Natural killer cell (primary cell): ENCODE data around the gene OR6C76. TPM values are rescaled to one million over a fixed set of nuclear protein-coding genes. Genes with fewer than 3 reads are reported as not detected.
"Not testable (repeated sequence)": the region's sequence is repeated elsewhere in the genome, so short reads cannot be mapped to it uniquely, and the experiment has no call there.

Source experiments
- ATAC-seq, 3 donors: fragments of 150-1000 bp in 2 of 3; fragments of 200-7000 bp in 1 of 3; cut with Tn5 transposase; 1 replicate in 1 of 3; 2 replicates in 2 of 3; pipeline ENCODE4 v1.10.0; 2021; ENCODE audit warnings: mild to moderate bottlenecking in 2 of 3, moderate library complexity in 2 of 3
- DNase-seq, 2 donors: peaks; one replicate each; pipeline versions ENCODE4 v3.0.0 to v3.0.0-alpha.2; 2013 to 2021; ENCODE audit warnings: mixed read lengths in 1 of 2
- H3K27ac ChIP-seq: one replicate; pipeline ENCODE4 v1.5.1; 2013; ENCODE audit warnings: mild to moderate bottlenecking, low read length
- H3K27me3 ChIP-seq: one replicate; pipeline ENCODE4 v1.6.1; 2013; ENCODE audit warnings: low read length; ENCODE audit not compliant: control insufficient read depth, insufficient read depth
- H3K36me3 ChIP-seq: one replicate; pipeline ENCODE4 v1.6.1; 2013; ENCODE audit warnings: low read length; ENCODE audit not compliant: control insufficient read depth, insufficient read depth
- H3K4me1 ChIP-seq: one replicate; pipeline ENCODE4 v1.6.1; 2013; ENCODE audit warnings: low read length; ENCODE audit not compliant: control insufficient read depth, insufficient read depth
- H3K4me3 ChIP-seq: one replicate; pipeline ENCODE4 v1.5.1; 2013; ENCODE audit warnings: low read length
- H3K9me3 ChIP-seq: one replicate; pipeline ENCODE4 v1.6.1; 2013; ENCODE audit warnings: low read length; ENCODE audit not compliant: control insufficient read depth, insufficient read depth
- H3K27ac Mint-ChIP-seq, 2 donors: one replicate each; pipeline ENCODE4 v1.8.0; 2022; ENCODE audit warnings: mild to moderate bottlenecking in 2 of 2, mixed read lengths in 2 of 2, moderate library complexity in 1 of 2
- H3K27me3 Mint-ChIP-seq, 2 donors: one replicate each; pipeline ENCODE4 v1.8.0; 2022; ENCODE audit warnings: low read depth in 2 of 2, mixed read lengths in 2 of 2
- H3K36me3 Mint-ChIP-seq: one replicate; pipeline ENCODE4 v1.8.0; 2022; ENCODE audit warnings: mixed read lengths
- H3K4me1 Mint-ChIP-seq, 2 donors: one replicate each; pipeline ENCODE4 v1.8.0; 2022; ENCODE audit warnings: mixed read lengths in 2 of 2
- H3K4me3 Mint-ChIP-seq: one replicate; pipeline ENCODE4 v1.8.0; 2022; ENCODE audit warnings: mild to moderate bottlenecking, moderate library complexity, mixed read lengths
- H3K9me3 Mint-ChIP-seq, 2 donors: one replicate each; pipeline ENCODE4 v1.8.0; 2022; ENCODE audit warnings: mixed read lengths in 2 of 2
- CTCF ChIP-seq: fragments of 200-600 bp; IDR thresholded peaks from one replicate; pipeline ENCODE4 v1.8.0; 2022; ENCODE audit warnings: antibody characterized with exemption
- WGBS: methylation state at CpG from one replicate; pipeline ENCODE4 v1.1.7; 2013; ENCODE audit warnings: missing lambda C conversion rate; ENCODE audit not compliant: insufficient coverage; 5-methylcytosine and 5-hydroxymethylcytosine counted together
- intact Hi-C: fragments of 100-400 bp; cut with micrococcal nuclease; formaldehyde crosslinking; loops from one replicate; pipeline ENCODE4 v1.14.2; 2022
- total RNA-seq, 4 donors: library from RNA; stranded (reverse); fragments of 120-200 nt in 1 of 4; gene quantifications; one replicate each; pipeline versions ENCODE4 v1.2.3 to v1.2.4, GENCODE V29; 2013 to 2022

OR6C76 gene
- total RNA-seq, 3 donors from 2014 or later (not counting 1 experiment from before 2014, with no cell fraction given) = not detected

GRCh38 chr12:55400229-55400628 lies 25.8 kb upstream of the OR6C76 start, which contains the start of gene OR6C65:
Gene OR6C65, plus strand, starts transcription at chr12:55400529. Its CDS starts 0 bp downstream, at chr12:55400529.
- intact Hi-C loops = no loop called here
- H3K36me3 ChIP-seq = no peaks in the 10 kb centered on the region
- H3K4me1 ChIP-seq = no peaks in the 10 kb centered on the region
- H3K4me3 ChIP-seq = no peak within 1 kb of the TSS
- no peaks in the 10 kb centered on the region for H3K4me1 Mint-ChIP-seq
- no peaks in the 10 kb centered on the region for H3K9me3 Mint-ChIP-seq
- no peak for DNase-seq
- no peak within 1 kb of the TSS for H3K27ac ChIP-seq
- no peaks in the 10 kb centered on the region for H3K36me3 Mint-ChIP-seq
- H3K9me3 ChIP-seq = no peaks in the 10 kb centered on the region
- peaks cover 7% of the 10 kb centered on the region for H3K27me3 ChIP-seq
- H3K27ac Mint-ChIP-seq = no peak within 1 kb of the TSS
- peaks cover 8 to 46% of the 10 kb centered on the region in 2 donors for H3K27me3 Mint-ChIP-seq
- no peak within 1 kb of the TSS for H3K4me3 Mint-ChIP-seq
- ATAC-seq = no peak
- TF ChIP-seq CTCF = no peak
- WGBS = no CpG with 5 or more reads among the region's 1 CpG

- no peak for DNase-seq
- H3K27ac ChIP-seq = no peak overlapping the region
- no peak overlapping the region for H3K4me3 ChIP-seq
- Mint-ChIP-seq H3K36me3 (no peaks in the 10 kb centered on the region), H3K27ac (no peak overlapping the region), H3K27me3 (peaks cover 3 to 22% of the 10 kb centered on the region in 2 donors), H3K4me1 (no peaks in the 10 kb centered on the region), H3K9me3 (no peaks in the 10 kb centered on the region), H3K4me3 (no peak overlapping the region)
- no peaks in the 10 kb centered on the region for H3K9me3 ChIP-seq
- no CpG with 5 or more reads among the region's 1 CpG for WGBS
- no peaks in the 10 kb centered on the region for H3K4me1 ChIP-seq
- H3K36me3 ChIP-seq = no peaks in the 10 kb centered on the region
- peaks cover 3% of the 10 kb centered on the region for H3K27me3 ChIP-seq
- no peak for TF ChIP-seq CTCF
- intact Hi-C loops = no loop called here
- ATAC-seq = no peak
Measured at GRCh38 chr12:55407866-55408265, 18.2 kb upstream of the OR6C76 start.

GRCh38 chr12:55409133-55409532 lies 16.9 kb upstream of the OR6C76 start:
- H3K36me3 Mint-ChIP-seq, H3K9me3 ChIP-seq, H3K27ac Mint-ChIP-seq, H3K27me3 ChIP-seq, H3K27ac ChIP-seq, H3K4me3 Mint-ChIP-seq, intact Hi-C loops, H3K9me3 Mint-ChIP-seq, H3K4me1 Mint-ChIP-seq, H3K36me3 ChIP-seq, ATAC-seq, H3K4me1 ChIP-seq, DNase-seq, H3K4me3 ChIP-seq: not testable (repeated sequence)
- no CpG with 5 or more reads among the region's 1 CpG for WGBS
- H3K27me3 Mint-ChIP-seq = peaks cover 3 to 14% of the 10 kb centered on the region in 2 donors

- intact Hi-C loops, H3K4me3 Mint-ChIP-seq, ATAC-seq, H3K27ac Mint-ChIP-seq, H3K4me1 ChIP-seq, DNase-seq, H3K4me3 ChIP-seq, H3K27ac ChIP-seq, H3K9me3 Mint-ChIP-seq, H3K36me3 ChIP-seq, H3K27me3 ChIP-seq, H3K36me3 Mint-ChIP-seq, H3K9me3 ChIP-seq, H3K4me1 Mint-ChIP-seq: not testable (repeated sequence)
- peaks cover 11 to 19% of the 10 kb centered on the region in 2 donors for H3K27me3 Mint-ChIP-seq
- 92% methylated on average over 15 of the region's 15 CpGs for WGBS
Measured at GRCh38 chr12:55412138-55412537, 13.9 kb upstream of the OR6C76 start.

- H3K9me3 ChIP-seq, H3K4me3 Mint-ChIP-seq, H3K4me1 ChIP-seq, H3K27ac Mint-ChIP-seq, H3K36me3 ChIP-seq, H3K4me3 ChIP-seq, H3K36me3 Mint-ChIP-seq, H3K27me3 ChIP-seq, H3K4me1 Mint-ChIP-seq, H3K27ac ChIP-seq, H3K9me3 Mint-ChIP-seq, ATAC-seq, intact Hi-C loops, DNase-seq: not testable (repeated sequence)
- 87% methylated on average over 4 of the region's 6 CpGs for WGBS
- H3K27me3 Mint-ChIP-seq = peaks cover 15 to 31% of the 10 kb centered on the region in 2 donors
Measured at GRCh38 chr12:55413498-55414388, 12.3 kb upstream of the OR6C76 start.

GRCh38 chr12:55414396-55414823 lies 11.6 kb upstream of the OR6C76 start:
- H3K4me1 Mint-ChIP-seq = not testable (repeated sequence)

More at GRCh38 chr12:55414396-55414823, 11.6 kb upstream of the OR6C76 start:
- H3K4me3 Mint-ChIP-seq, H3K9me3 Mint-ChIP-seq, H3K36me3 ChIP-seq, H3K27me3 ChIP-seq, H3K4me3 ChIP-seq, H3K27ac Mint-ChIP-seq, DNase-seq, intact Hi-C loops, H3K36me3 Mint-ChIP-seq, H3K27ac ChIP-seq, ATAC-seq, H3K9me3 ChIP-seq, H3K4me1 ChIP-seq: not testable (repeated sequence)
- H3K27me3 Mint-ChIP-seq = peaks cover 18 to 37% of the 10 kb centered on the region in 2 donors
- WGBS = 86% methylated on average over 11 of the region's 11 CpGs
